Measurements from ENCODE around the gene PHACTR3.

PHACTR3 gene

DNA sequence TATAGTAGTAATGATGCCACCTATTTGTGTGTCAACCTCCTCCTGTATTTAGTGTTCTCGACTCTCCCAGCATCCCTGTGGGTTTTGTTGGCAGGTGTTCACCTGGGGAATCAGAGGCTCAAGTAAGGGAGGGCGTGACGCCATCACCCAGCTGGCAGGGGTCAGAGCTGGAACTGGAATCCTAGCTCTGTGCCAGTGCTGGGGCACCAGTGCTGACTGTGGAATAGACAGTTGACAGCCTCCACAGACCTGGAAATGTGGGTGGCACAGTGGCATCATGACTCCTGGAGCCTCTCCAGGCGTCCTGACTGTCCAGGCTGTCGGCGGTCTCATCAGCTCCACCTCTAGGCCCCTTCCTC is 226.3 kb downstream of the PHACTR3 start:
- in situ Hi-C loops (cut with MboI; ENCODE audit: low sequenced_read_pairs, unreplicated experiment) = no loop called here
- DNase-seq (ENCODE audit: low spot score) = no peak
- TF ChIP-seq, protein P1, sequence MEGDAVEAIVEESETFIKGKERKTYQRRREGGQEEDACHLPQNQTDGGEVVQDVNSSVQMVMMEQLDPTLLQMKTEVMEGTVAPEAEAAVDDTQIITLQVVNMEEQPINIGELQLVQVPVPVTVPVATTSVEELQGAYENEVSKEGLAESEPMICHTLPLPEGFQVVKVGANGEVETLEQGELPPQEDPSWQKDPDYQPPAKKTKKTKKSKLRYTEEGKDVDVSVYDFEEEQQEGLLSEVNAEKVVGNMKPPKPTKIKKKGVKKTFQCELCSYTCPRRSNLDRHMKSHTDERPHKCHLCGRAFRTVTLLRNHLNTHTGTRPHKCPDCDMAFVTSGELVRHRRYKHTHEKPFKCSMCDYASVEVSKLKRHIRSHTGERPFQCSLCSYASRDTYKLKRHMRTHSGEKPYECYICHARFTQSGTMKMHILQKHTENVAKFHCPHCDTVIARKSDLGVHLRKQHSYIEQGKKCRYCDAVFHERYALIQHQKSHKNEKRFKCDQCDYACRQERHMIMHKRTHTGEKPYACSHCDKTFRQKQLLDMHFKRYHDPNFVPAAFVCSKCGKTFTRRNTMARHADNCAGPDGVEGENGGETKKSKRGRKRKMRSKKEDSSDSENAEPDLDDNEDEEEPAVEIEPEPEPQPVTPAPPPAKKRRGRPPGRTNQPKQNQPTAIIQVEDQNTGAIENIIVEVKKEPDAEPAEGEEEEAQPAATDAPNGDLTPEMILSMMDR (IDR thresholded peaks at IDR 0.05; ENCODE audit: borderline replicate concordance, control extremely low read depth, extremely low read depth, insufficient read depth, missing control alignments) = no peak

DNA sequence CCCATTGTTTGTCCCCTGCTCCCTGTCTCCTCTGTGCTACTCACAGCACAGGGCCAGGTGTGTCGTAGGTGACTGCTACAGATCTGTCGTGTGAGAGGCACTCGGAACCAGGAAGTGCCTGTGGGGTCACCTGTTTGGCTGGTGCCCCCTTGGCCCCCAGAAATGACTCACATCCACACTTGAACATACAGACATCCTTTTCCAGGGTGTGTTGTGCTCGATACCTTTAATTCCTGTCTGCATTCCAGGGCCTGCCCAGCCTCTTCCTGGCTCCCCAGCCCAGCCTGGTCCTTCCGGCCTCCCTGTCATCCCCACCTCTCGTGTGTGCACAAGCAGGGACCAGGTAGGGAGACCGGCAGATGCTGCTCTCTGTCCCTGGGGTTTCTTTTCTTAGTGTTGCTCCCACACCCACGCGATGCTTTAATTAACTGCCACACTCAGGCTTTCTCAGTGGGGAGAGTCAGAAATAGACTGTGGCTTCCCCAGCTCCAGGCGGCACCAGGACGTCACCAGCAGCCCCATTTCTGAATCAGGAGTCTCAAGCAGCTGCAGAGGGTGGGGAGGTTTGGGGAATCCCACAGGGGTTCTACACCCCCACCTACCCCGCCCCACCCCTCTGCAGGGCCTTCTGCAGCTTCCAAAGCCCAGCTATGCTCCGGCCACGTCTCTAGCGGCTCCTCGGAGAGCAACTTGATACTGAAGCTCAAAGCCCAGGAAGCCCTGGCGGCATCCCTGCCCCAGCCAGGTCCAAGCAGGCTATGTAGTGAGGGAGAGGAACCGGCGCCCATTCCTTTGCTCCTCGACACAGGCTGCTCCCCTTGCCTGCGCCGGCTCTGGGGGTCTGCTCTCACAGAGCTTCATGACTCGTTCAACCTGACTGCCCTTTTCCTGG is 226.9 kb downstream of the PHACTR3 start:
- peak; percentile 60 for DNase-seq (ENCODE audit: low spot score)
- in situ Hi-C loops (cut with MboI; ENCODE audit: low sequenced_read_pairs, unreplicated experiment) = no loop called here
- TF ChIP-seq, protein P1 (IDR thresholded peaks at IDR 0.05; ENCODE audit: borderline replicate concordance, control extremely low read depth, extremely low read depth, insufficient read depth, missing control alignments) = no peak

DNA sequence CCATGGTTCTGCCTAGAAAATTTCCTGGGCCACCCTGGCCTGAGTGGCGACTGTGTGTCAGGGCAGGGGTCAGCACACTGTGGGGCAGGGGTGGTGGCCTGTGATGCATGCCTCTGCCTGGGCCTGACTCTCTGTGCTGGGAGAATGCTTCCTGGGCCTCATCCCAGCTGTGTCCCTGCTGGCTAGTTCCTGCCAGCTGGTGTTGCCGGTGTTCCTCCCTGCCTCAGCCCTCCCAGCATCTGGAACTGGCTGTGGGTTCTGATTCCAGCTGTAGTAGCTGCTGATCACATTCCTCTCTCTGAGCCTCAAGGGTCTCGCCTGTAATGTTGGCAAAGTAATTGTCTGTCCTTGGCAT is 227.6 kb downstream of the PHACTR3 start:
- TF ChIP-seq, protein P1 (IDR thresholded peaks at IDR 0.05; ENCODE audit: borderline replicate concordance, control extremely low read depth, extremely low read depth, insufficient read depth, missing control alignments) = no peak
- DNase-seq (ENCODE audit: low spot score) = peak; percentile 12
- in situ Hi-C loops (cut with MboI; ENCODE audit: low sequenced_read_pairs, unreplicated experiment) = no loop called here

DNA sequence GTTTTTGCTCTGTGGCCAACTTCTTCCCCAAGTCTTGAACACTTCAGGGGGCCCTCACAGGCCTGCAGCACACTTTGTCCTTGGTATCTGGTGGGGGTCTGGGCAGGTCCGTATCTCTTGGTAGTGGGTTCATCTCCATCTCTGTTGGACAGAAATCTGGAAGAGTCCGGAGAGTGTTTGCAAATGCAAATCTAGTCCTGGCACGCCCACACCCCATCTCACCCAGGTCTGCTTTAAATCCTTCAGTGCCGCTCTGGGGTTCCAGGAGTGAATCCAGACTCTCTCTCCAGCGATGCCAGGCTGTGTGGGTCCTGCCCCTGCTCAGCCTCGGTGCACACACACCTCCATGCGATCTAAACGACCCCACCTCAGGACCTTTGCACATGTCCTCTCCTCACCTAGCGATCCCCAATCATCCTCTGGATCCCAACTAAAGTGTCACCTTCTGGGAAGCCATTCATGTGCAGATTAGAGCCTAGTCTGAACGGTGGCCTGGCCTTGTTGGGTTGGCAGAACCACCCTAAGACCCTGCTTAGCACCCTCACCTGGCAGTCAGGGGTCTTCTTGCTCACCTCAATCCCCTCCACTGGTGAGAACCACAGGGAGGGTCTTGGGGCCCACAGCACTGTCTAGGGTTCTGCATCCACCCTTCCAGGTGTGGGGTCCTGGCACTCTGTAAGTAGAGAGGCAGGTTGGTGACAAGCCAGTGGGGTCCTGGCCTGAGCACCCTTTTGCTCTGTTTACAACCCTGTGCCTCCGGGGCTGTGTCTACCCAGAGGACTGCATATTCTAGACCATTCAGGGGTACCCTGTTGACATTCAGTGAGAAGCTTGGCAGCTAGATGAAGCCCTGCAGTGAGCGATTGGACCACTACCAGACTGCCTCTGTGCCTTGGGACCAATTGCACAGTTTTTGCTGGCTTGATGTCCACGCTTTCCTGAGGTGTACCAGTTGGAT is 228.3 kb downstream of the PHACTR3 start:
- in situ Hi-C loops (cut with MboI; ENCODE audit: low sequenced_read_pairs, unreplicated experiment) = no loop called here
- TF ChIP-seq, protein P1 (IDR thresholded peaks at IDR 0.05; ENCODE audit: borderline replicate concordance, control extremely low read depth, extremely low read depth, insufficient read depth, missing control alignments) = no peak
- DNase-seq (ENCODE audit: low spot score) = peak; percentile 12

DNA sequence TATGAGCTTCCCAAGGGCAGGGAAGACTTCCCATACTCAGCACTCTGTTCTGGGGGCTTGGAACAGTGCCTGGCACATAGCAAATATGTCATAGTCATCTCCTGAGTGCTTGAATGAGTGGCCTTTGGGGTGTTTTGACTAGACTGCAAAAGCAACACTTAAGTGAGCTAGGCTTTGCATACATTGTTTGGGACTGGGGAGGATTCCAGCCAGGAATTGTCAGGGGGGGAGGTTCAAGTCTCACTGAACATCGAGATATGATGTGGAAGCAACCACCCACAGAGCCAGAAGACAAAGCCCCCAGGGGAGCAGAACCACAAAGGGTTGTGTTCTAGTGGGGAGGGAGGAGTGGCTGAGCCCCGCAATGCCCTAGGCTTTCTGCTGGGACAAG is 230.7 kb downstream of the PHACTR3 start:
- no peak for DNase-seq (ENCODE audit: low spot score)
- in situ Hi-C loops (cut with MboI; ENCODE audit: low sequenced_read_pairs, unreplicated experiment) = no loop called here
- TF ChIP-seq, protein P1 (IDR thresholded peaks at IDR 0.05; ENCODE audit: borderline replicate concordance, control extremely low read depth, extremely low read depth, insufficient read depth, missing control alignments) = no peak
